Daoy (cell line): ENCODE results near the gene LY6G5B. TPM values are rescaled to one million over a fixed set of nuclear protein-coding genes. Genes with fewer than 3 reads are reported as not detected.
"Not testable (repeated sequence)": the region's sequence is repeated elsewhere in the genome, so short reads cannot be mapped to it uniquely, and the experiment has no call there.

ENCODE experiments used
- DNase-seq: peaks from one replicate; pipeline ENCODE4 v3.0.0-alpha.2; 2015; ENCODE audit warnings: low read depth
- total RNA-seq: library from RNA; depleted of rRNA; stranded (reverse); fragments of >200 nt; shearing (Covaris generic); gene quantifications from 2 replicates; pipeline ENCODE4 v1.2.3, GENCODE V29; 2014

Gene LY6G5B
- total RNA-seq, 1 experiment from 2014 or later, result 0.91 TPM

- no peak for DNase-seq
Observed at GRCh38 chr6:31691078-31691463, 21.3 kb downstream of the LY6G5B start.

- DNase-seq, result no peak
Observed at GRCh38 chr6:31691564-31692108, 21.9 kb downstream of the LY6G5B start.

- DNase-seq, result no peak
Observed at GRCh38 chr6:31692353-31692752, 22.6 kb downstream of the LY6G5B start.

- DNase-seq, result no peak
Observed at GRCh38 chr6:31692886-31693285, 23.1 kb downstream of the LY6G5B start.

GRCh38 chr6:31693535-31693934 lies 23.8 kb downstream of the LY6G5B start:
- no peak for DNase-seq

- no peak for DNase-seq
Observed at GRCh38 chr6:31697555-31697954, 27.8 kb downstream of the LY6G5B start.

GRCh38 chr6:31700740-31701401 lies 31.1 kb downstream of the LY6G5B start:
- no peak for DNase-seq

GRCh38 chr6:31701666-31702404 lies 32.1 kb downstream of the LY6G5B start:
- DNase-seq, result peak; percentile 31

- no peak for DNase-seq
Observed at GRCh38 chr6:31702405-31702818, 32.6 kb downstream of the LY6G5B start.

GRCh38 chr6:31702819-31703716 lies 33.3 kb downstream of the LY6G5B start, which contains the start of gene ABHD16A:
Gene ABHD16A (minus strand): TSS chr6:31703324. CDS start chr6:31703281, 43 bp downstream.
- peak; percentile 100 for DNase-seq

GRCh38 chr6:31705931-31706330 lies 36.2 kb downstream of the LY6G5B start:
- DNase-seq, result no peak

- DNase-seq, result no peak
Observed at GRCh38 chr6:31706599-31706998, 36.8 kb downstream of the LY6G5B start, which contains the start of gene LY6G6F. Gene LY6G6F (plus strand): TSS chr6:31706866. CDS start chr6:31706907, 41 bp downstream.

GRCh38 chr6:31707701-31708100 lies 37.9 kb downstream of the LY6G5B start:
- DNase-seq, result no peak

GRCh38 chr6:31708224-31708623 lies 38.4 kb downstream of the LY6G5B start:
- no peak for DNase-seq

GRCh38 chr6:31709157-31709556 lies 39.4 kb downstream of the LY6G5B start:
- not testable (repeated sequence) for DNase-seq

- DNase-seq, result no peak
Observed at GRCh38 chr6:31710523-31711219, 40.9 kb downstream of the LY6G5B start.

GRCh38 chr6:31711233-31711632 lies 41.5 kb downstream of the LY6G5B start:
- DNase-seq, result no peak

GRCh38 chr6:31712296-31712695 lies 42.5 kb downstream of the LY6G5B start:
- no peak for DNase-seq

GRCh38 chr6:31713465-31713864 lies 43.7 kb downstream of the LY6G5B start:
- DNase-seq, result no peak

- DNase-seq, result no peak
Observed at GRCh38 chr6:31713991-31714684, 44.4 kb downstream of the LY6G5B start.
